GM18526 (cell line): Measurements from ENCODE around the gene NUDT19.

ENCODE experiments used
- POLR2A ChIP-seq: IDR thresholded peaks from 3 replicates; pipeline ENCODE4 v1.6.1; 2011; ENCODE audit not compliant: insufficient read length; ENCODE audit errors: extremely low read depth

The NUDT19 gene

GRCh38 chr19:32748948-32749347, 57.3 kb downstream of the NUDT19 start:
- no peak for TF ChIP-seq POLR2A

- TF ChIP-seq POLR2A: no peak
These were observed 57.7 kb downstream of the NUDT19 start for GRCh38 chr19:32749361-32749760.

GRCh38 chr19:32750441-32751055, 58.9 kb downstream of the NUDT19 start:
- no peak for TF ChIP-seq POLR2A

GRCh38 chr19:32751066-32751465, 59.4 kb downstream of the NUDT19 start:
- no peak for TF ChIP-seq POLR2A

GRCh38 chr19:32757189-32757588, 65.6 kb downstream of the NUDT19 start:
- TF ChIP-seq POLR2A: no peak
